ENCODE data around the gene ZNF598.
"Not testable (repeated sequence)": the region's sequence is repeated elsewhere in the genome, so short reads cannot be mapped to it uniquely, and the experiment has no call there.

ZNF598 gene

GRCh38 chr16:1974157-1975070 lies 35.2 kb downstream of the ZNF598 start:
- no peak for DNase-seq (ENCODE audit: low spot score in 2 of 2)
- no peak overlapping the region for H3K27ac Mint-ChIP-seq
- ATAC-seq = no peak
- H3K9me3 Mint-ChIP-seq = no peaks in the 10 kb centered on the region
- H3K36me3 Mint-ChIP-seq = peaks cover 69% of the 10 kb centered on the region
- peaks cover 33% of the 10 kb centered on the region for H3K4me1 Mint-ChIP-seq
- no peak overlapping the region for H3K4me3 Mint-ChIP-seq

DNA sequence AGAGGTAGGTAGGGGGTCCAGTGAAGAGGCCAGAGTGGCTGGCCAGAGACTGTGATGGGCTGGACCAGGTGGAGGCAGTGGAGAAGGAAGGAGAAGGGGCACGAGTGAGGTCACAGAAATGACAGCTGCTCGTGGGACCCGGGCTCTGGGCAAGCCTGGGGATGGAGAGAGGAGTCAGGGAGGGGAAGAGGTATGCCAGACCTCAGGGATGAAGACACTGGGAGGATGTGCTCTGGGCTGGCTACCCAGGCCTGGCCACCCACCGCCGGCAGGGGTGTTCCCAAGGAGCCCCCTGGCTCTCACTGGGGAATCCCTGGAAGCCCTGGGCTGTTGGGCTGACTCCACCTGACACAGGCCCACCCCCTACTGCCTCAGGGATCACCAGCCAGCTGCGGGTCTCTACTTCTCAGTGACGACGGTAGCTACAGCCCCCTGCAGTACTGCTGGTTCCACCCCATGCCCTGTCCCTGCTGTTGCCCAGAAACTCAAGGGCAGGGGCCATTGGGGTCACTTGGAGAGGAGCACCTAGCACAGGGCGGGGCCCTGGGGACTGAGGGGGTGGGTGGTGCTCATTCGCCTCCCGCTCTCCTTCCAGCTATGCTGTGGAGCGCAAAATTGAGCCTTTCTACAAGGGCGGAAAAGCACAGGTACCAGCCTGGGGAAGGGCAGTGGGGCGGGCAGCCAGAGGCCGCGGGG lies 36.0 kb downstream of the ZNF598 start:
- DNase-seq (ENCODE audit: low spot score in 2 of 2) (no peak), ATAC-seq (no peak)
- no peak overlapping the region for H3K27ac Mint-ChIP-seq
- peaks cover 33% of the 10 kb centered on the region for H3K4me1 Mint-ChIP-seq
- H3K36me3 Mint-ChIP-seq = peaks cover 67% of the 10 kb centered on the region
- H3K9me3 Mint-ChIP-seq = no peaks in the 10 kb centered on the region
- peak overlapping the region; percentile 97 for H3K4me3 Mint-ChIP-seq

DNA sequence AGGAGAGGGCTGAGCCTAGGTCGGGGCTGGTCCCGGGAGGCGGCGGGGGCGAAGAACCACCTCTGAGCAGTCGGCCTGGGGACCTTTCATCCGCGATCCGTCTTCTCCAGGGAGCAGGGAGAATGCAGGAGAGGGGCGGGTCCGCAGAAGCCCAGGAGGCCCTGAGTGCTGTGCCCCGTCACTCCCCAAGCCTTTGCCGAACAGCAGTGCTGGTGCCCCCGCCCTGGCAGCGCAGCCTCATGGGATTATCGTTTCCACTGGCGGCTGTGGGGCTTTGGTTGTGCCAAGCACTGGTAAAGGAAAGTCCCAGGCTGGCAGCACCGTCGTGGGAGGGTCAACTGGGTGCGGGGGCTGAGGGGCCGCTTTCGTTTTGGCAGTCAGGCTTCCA lies 37.1 kb downstream of the ZNF598 start:
- peak overlapping the region; percentile 97 for H3K4me3 Mint-ChIP-seq
- H3K36me3 Mint-ChIP-seq = peaks cover 60% of the 10 kb centered on the region
- no peaks in the 10 kb centered on the region for H3K9me3 Mint-ChIP-seq
- H3K4me1 Mint-ChIP-seq = peaks cover 33% of the 10 kb centered on the region
- ATAC-seq = no peak
- no peak for DNase-seq (ENCODE audit: low spot score in 2 of 2)
- H3K27ac Mint-ChIP-seq = peak overlapping the region; percentile 98

GRCh38 chr16:1971796-1972489 lies 37.7 kb downstream of the ZNF598 start, which contains the start of gene TBL3:
Gene TBL3, plus strand, starts transcription at chr16:1972053. Its CDS starts 112 bp downstream, at chr16:1972165.
- H3K4me1 Mint-ChIP-seq = peaks cover 38% of the 10 kb centered on the region
- H3K4me3 Mint-ChIP-seq = peak within 1 kb of the TSS; percentile 97
- peak; percentile 96 for ATAC-seq
- peak; percentile 99 for DNase-seq (ENCODE audit: low spot score in 2 of 2)
- H3K36me3 Mint-ChIP-seq = peaks cover 54% of the 10 kb centered on the region
- peak within 1 kb of the TSS; percentile 98 for H3K27ac Mint-ChIP-seq
- no peaks in the 10 kb centered on the region for H3K9me3 Mint-ChIP-seq

DNA sequence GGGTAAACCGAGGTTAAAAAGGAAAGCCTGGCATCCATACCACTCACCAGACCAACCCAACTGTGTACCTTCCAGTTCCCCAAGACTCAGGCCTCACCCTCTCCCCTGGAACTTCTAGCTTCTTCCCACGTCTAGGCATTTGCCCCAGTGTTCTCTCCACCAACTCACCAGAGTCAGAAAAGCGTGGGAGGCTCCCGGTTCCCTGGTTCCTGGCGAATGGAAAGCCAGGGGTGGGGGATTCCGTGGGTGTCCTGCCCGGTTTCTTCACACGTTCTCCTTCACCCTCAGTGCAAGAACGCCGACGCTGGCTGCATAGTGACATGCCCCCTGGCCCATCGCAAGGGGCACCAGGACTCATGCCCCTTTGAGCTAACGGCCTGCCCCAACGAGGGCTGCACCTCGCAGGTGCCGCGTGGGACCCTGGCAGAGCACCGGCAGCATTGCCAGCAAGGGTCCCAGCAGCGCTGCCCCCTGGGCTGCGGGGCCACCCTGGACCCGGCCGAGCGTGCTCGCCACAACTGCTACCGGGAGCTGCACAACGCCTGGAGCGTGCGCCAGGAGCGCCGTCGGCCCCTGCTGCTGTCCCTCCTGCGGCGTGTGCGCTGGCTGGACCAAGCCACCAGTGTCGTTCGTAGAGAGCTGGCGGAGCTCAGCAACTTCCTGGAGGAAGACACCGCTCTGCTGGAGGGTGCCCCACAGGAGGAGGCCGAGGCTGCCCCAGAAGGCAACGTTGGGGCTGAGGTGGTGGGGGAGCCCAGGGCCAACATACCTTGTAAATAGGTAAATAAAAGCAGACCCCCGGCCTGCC lies 41.3 kb downstream of the ZNF598 start:
- Mint-ChIP-seq H3K4me1 (peaks cover 47% of the 10 kb centered on the region), H3K27ac (no peak overlapping the region), H3K9me3 (no peaks in the 10 kb centered on the region), H3K4me3 (no peak overlapping the region), H3K36me3 (peaks cover 51% of the 10 kb centered on the region)
- DNase-seq (ENCODE audit: low spot score in 2 of 2) (no peak), ATAC-seq (no peak)

- H3K9me3 Mint-ChIP-seq = no peaks in the 10 kb centered on the region
- DNase-seq (ENCODE audit: low spot score in 2 of 2) (no peak), ATAC-seq (no peak)
- H3K4me3 Mint-ChIP-seq = peak within 1 kb of the TSS; percentile 82
- H3K27ac Mint-ChIP-seq = peak within 1 kb of the TSS; percentile 94
- peaks cover 51% of the 10 kb centered on the region for H3K36me3 Mint-ChIP-seq
- H3K4me1 Mint-ChIP-seq = peaks cover 49% of the 10 kb centered on the region
These were observed 43.2 kb downstream of the ZNF598 start, which contains the start of gene RNF151 for GRCh38 chr16:1966460-1966859. Gene RNF151, plus strand, starts transcription at chr16:1966856. Its CDS starts 26 bp downstream, at chr16:1966882.

DNA sequence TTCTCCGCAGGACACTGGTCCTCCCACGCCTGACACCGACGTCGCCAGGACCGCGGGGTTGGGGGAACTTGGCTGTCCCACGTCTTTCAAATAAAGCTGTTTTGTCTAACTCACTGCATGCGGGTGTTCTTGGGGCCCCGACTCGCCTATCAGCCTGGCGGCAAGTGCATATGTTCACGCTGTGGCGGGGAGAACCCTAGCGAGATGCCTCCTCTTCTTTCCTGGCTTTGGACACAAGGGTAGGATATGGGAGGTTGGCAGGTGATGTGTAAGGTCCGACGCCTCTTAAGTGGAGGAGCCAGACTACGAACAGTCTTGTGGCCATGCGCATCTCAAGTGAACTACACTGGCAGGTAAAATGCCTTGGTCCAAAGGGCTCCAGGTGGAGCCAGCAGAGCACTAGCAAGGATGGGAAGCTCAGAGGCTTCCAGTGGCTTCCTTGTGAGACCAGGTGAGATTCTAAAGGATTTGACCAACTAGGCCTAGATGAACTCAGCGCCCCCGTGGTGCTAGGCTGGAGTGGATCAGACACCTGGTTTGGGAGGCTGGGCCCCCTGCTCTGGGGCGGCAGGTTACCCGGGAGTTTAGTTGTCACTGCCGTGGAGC lies 44.1 kb downstream of the ZNF598 start:
- DNase-seq (ENCODE audit: low spot score in 2 of 2) (peak in 1 of 2 donors; percentile 61), ATAC-seq (no peak)
- H3K4me1 Mint-ChIP-seq = peaks cover 50% of the 10 kb centered on the region
- H3K27ac Mint-ChIP-seq = peak overlapping the region; percentile 94
- H3K36me3 Mint-ChIP-seq = peaks cover 56% of the 10 kb centered on the region
- no peaks in the 10 kb centered on the region for H3K9me3 Mint-ChIP-seq
- peak overlapping the region; percentile 82 for H3K4me3 Mint-ChIP-seq

DNA sequence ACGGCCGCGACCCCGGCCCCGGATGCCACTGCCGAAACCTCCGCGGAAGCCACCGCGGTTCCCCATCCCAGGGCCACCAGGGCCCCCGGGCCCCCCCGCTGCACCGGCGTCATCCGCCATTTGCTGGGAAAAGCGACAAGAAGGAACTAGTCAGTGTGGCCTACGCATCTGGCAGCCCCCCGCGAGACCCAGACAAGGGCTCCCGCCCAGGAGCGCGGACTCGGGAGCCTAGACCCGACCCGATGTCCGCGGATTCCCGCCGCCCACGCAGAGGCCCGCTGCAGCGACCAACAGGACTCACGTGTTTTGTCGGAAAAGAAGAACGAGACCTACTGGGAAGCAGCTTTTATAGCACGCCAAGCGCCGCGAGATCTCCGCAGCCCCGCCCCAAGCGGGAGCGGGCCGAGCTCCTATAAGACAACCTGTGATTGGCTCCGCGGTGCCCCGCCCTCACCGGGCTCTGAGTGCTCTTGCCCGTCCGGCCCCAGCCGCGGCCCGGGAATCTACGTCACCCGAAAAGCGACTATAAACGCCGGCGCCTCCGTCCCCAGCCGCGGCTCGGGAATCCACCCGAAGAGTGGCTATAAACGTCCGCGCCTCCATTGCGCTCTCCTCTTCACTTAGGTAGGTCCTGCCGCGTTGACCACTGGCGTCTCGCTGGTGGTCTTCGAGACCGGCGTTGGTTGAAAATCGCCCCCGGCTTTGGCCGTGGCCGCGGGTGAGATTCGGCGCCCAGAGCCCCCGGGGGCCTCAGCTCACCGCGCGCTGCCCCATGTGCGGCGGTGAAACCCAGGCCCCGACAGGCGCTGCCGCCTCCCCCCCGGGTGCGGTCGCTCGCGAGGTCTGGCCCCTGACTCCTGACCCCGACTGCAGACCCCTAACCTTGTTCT lies 44.9 kb downstream of the ZNF598 start, which contains the start of gene RPS2:
TSS of gene RPS2 (minus strand) at position 321 of the 890 bp plus-strand sequence. CDS start at position 120, 201 bp downstream.
- ATAC-seq (peak; percentile 92), DNase-seq (ENCODE audit: low spot score in 2 of 2) (peak; percentile 95 to 99)
- H3K36me3 Mint-ChIP-seq = peaks cover 63% of the 10 kb centered on the region
- H3K27ac Mint-ChIP-seq = peak within 1 kb of the TSS; percentile 94
- peak within 1 kb of the TSS; percentile 82 for H3K4me3 Mint-ChIP-seq
- peaks cover 56% of the 10 kb centered on the region for H3K4me1 Mint-ChIP-seq
- H3K9me3 Mint-ChIP-seq = no peaks in the 10 kb centered on the region

DNA sequence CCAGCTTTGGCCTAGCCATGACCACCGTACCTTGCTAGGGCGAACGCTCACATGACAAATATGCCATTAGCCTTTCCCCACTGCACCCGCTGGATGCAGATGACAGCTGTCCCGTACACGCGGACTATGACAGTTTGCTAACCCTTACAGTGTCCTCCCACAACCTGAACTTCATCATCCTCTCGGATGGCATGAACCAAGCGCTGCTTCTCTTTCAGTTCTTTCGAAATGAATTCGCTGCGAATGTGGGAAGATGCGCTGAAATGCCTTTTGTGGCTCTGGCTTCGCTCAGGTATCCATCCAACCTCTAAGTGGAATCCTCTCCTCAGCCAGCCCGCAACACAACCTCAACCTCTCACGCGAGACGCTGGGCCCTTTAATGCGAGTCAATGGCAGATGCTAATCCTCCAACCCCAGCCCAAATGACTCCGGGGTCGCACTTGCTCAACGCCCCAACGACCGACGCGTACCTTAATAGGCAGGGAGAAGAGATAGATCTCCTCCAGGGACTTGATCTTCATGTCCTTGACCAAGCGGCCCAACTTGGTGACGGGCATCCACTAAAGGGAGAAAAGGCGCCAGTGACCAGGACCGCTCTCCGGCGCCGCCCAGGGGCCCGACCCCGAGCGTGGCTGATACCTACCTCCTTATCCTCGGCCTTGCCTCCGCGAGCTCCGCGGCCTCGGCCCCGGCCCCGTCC lies 45.7 kb downstream of the ZNF598 start:
- peak in 1 of 2 donors; percentile 82 for DNase-seq (ENCODE audit: low spot score in 2 of 2)
- H3K4me3 Mint-ChIP-seq = peak overlapping the region; percentile 82

DNA sequence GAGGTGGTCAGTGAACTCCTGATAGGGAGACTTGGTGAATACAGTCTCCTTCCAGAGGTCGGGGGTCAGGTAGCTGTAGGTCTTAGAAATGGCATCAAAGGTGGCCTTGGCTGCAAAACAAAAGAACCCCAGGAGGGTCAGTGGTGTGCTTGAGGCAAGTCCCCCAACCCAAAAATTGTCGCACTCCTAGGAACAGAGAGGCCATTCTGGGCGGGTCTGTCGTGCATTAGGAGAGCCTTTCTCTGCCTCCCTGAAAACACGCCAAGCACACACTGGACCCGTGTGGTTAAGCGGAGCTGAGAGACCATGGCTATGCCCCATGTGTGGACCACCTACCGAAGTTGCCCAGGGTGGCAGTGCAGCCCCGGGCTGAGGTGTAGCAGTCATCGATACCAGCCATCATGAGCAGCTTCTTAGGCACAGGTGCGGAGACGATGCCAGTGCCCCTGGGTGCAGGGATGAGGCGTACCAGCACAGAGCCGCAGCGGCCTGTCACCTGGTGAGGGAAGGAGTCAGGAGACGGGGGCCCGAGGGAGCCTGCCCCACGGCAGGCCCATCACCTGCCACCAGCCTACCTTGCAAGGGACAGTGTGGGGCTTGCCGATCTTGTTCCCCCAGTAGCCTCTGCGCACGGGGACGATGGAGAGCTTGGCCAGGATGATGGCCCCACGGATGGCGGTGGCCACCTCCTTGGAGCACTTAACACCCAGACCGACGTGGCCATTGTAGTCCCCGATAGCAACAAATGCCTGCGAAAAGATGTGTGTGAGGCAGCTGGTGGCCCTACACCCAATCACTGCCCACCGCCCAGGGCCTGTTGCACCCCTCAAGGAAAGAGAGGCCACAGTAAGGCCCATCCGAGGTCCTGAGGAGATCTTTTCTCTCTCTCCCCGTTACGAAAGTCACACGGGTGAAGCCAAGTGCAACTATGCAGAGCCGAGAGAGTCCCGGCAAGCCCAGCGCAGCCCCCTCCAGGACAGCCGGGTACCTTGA lies 47.2 kb downstream of the ZNF598 start:
- not testable (repeated sequence) for H3K9me3 Mint-ChIP-seq; DNase-seq (ENCODE audit: low spot score in 2 of 2); ATAC-seq
- peaks cover 62% of the 10 kb centered on the region for H3K4me1 Mint-ChIP-seq
- H3K4me3 Mint-ChIP-seq = peak overlapping the region; percentile 82
- H3K36me3 Mint-ChIP-seq = peaks cover 63% of the 10 kb centered on the region
- H3K27ac Mint-ChIP-seq = peak overlapping the region; percentile 94

More for the DNA sequence above, 45.7 kb downstream of the ZNF598 start:
- Mint-ChIP-seq H3K27ac (peak overlapping the region; percentile 94), H3K4me1 (peaks cover 61% of the 10 kb centered on the region), H3K36me3 (peaks cover 63% of the 10 kb centered on the region), H3K9me3 (no peaks in the 10 kb centered on the region)
- ATAC-seq = peak; percentile 29

- Mint-ChIP-seq H3K9me3 (no peaks in the 10 kb centered on the region), H3K4me1 (peaks cover 57% of the 10 kb centered on the region), H3K4me3 (peak overlapping the region; percentile 82), H3K36me3 (peaks cover 63% of the 10 kb centered on the region), H3K27ac (peak overlapping the region; percentile 94)
- DNase-seq (ENCODE audit: low spot score in 2 of 2) (no peak), ATAC-seq (no peak)
These were observed 48.0 kb downstream of the ZNF598 start for GRCh38 chr16:1961651-1962067.
